NCI-H2227 treated with DMSO at 0.1 percent for 48 hours (cell line): ENCODE data around the gene RAVER2.

Experiments
- DNase-seq: peaks from one replicate; lab custom pipeline; 2025; lab: John Stamatoyannopoulos, UW

Gene RAVER2

DNA sequence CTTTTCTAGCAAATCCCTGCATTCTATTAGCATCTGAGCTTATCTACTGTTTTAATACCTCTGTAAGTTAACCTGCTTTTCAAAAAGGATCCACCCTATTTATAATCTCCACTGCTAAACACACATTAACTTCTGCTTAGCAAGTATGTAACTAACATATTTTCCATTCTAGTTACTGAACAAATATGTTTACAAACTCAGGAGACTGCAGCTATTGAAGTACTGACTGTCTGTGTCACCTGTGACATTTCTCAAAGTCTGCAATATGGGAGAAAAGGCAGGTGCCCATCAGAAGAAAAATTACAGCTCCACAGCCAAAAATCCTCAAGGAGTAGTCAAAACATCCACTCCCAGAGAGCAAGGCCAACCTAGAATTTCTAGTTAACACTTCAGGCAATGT is 133.2 kb downstream of the RAVER2 start:
- DNase-seq: no peak

DNA sequence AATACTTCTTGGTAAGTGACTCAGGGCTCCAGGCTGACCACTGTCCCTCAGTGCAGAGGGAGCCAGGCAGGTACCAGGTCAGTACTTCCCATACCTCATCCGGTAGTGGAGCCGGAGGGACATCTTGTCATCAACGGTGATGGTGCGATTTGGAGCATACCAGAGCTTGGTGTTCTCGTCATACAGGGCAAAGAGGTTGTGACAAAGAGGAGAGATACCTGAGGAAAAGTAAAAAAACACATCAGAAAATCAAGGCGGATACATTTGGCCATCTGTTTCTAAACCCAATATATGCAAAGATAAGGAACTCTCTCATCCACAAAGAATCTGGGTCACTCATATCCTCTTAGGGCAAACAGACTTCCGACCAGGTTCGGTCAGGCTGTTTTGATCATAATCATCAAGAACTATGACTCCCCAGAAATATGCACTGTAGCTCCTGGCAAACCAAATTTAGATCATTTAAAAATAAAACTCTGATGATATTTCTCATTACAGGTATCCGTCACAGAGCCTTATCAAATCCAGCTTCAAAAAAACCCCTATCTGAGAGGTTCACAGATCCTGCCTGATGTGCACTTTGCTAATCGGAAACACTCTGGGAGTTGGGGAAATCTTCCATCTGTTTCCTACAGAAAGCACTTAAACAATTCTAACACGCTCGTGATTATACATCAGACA is 134.2 kb downstream of the RAVER2 start:
- DNase-seq: no peak

DNA sequence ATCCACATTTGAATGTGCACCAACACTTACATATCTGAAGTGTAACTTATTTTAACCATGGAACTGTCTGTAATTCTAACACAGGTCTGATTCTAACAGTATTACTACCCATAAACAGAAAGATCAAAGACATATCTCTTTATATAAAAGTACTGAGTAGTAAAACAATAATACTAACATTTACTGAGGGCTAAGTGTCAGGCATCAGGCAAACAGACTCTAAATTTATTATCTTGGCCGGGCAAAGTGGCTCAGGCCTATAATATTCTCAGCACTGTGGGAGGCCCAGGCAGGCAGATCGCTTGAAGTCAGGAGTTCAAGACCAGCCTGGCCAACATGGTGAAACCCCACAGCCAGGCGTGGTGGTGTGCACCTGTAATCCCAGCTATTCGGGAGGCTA is 135.6 kb downstream of the RAVER2 start:
- DNase-seq: no peak

DNA sequence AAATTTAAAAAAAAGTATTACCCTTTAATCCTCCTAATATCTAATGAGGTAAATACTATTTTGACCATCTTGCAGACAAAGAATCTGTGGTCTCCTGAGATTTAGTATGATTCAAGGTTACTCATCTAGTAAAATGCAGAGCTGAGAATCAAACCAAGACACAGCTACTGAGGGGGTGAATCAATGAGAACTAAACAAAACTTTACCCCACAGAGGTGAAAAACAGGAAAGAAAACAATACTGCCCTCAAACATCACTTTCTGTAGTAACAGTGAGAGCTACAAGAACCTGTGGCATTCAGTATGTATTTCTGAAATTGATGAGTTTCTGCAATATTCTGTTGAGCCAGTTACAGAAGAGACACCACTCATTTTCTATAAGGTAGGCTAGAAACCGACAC is 136.4 kb downstream of the RAVER2 start:
- no peak for DNase-seq
